ENCODE measurements around the gene CCDC146. TPM values are rescaled to one million over a fixed set of nuclear protein-coding genes. Genes with fewer than 3 reads are reported as not detected.

The CCDC146 gene
- total RNA-seq, 1 donor from 2014 or later, result 6.1 TPM

DNA sequence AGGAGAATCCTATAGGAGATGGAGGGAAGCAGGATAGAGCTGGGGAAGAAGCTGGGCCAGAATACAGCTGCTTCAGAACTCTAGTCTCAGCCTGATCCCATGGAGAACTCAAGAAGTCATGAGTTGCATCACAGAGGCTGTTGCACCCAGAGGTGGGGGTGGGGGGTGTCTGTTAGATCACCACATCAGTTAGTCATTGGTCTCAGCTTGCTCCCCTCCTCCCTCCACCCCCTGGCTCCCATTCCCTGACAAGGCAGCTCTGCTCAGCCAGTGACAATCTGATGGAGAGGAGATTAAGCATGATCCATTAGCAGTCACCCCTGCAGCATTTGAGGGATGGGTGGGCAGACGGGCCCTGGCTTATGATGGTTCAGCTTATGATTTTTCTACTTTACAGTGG is 135.6 kb downstream of the CCDC146 start:
- Histone ChIP-seq H3K4me1 (no peaks in the 10 kb centered on the region), H3K79me2 (ENCODE audit: low read depth) (no peaks in the 10 kb centered on the region), H3K9ac (no peak overlapping the region), H3K9me3 (ENCODE audit: low read depth) (no peaks in the 10 kb centered on the region), H3K36me3 (no peaks in the 10 kb centered on the region), H3K4me2 (no peak overlapping the region), H2AFZ (replicated peaks) (no peak overlapping the region), H4K20me1 (ENCODE audit: low read depth) (no peaks in the 10 kb centered on the region), H3F3A (ENCODE audit: low read depth) (no peaks in the 10 kb centered on the region), H3K4me3 (no peak overlapping the region), H3K27ac (no peak overlapping the region), H3K27me3 (no peaks in the 10 kb centered on the region)
- H3K4me3 Mint-ChIP-seq, result no peak overlapping the region
- DNase-seq (ENCODE audit: low spot score), result no peak
- H3K36me3 Mint-ChIP-seq, result no peaks in the 10 kb centered on the region
- no peaks in the 10 kb centered on the region for H3K4me1 Mint-ChIP-seq
- H3K27ac Mint-ChIP-seq, result no peak overlapping the region
- no peaks in the 10 kb centered on the region for H3K9me3 Mint-ChIP-seq
- H3K27me3 Mint-ChIP-seq (ENCODE audit: insufficient read depth, low read depth), result no peaks in the 10 kb centered on the region
- TF ChIP-seq EZH2 (IDR thresholded peaks at IDR 0.05) (no peak), EZH2phosphoT487 (IDR thresholded peaks at IDR 0.05) (no peak)
- TF ChIP-seq, protein P1, sequence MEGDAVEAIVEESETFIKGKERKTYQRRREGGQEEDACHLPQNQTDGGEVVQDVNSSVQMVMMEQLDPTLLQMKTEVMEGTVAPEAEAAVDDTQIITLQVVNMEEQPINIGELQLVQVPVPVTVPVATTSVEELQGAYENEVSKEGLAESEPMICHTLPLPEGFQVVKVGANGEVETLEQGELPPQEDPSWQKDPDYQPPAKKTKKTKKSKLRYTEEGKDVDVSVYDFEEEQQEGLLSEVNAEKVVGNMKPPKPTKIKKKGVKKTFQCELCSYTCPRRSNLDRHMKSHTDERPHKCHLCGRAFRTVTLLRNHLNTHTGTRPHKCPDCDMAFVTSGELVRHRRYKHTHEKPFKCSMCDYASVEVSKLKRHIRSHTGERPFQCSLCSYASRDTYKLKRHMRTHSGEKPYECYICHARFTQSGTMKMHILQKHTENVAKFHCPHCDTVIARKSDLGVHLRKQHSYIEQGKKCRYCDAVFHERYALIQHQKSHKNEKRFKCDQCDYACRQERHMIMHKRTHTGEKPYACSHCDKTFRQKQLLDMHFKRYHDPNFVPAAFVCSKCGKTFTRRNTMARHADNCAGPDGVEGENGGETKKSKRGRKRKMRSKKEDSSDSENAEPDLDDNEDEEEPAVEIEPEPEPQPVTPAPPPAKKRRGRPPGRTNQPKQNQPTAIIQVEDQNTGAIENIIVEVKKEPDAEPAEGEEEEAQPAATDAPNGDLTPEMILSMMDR (IDR thresholded peaks at IDR 0.05), result no peak

DNA sequence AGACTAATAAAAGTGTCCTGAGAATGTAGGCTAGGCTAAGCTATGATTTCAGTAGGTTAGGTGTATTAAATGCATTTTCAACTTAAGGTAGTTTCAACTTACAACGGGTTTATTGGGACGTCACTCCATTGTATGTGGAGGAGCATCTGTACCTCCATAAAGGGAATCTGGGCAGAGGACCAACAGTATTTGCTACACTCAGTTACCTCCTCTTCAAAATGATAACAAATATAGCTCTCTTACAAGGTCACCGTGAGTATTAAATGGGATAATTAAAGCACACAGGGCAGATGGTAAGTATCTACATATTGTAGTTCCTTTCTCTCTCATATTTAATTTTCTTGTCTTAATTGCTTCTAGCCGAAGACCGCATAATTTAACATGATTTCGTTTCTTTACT is 136.2 kb downstream of the CCDC146 start:
- DNase-seq (ENCODE audit: low spot score), result no peak
- no peaks in the 10 kb centered on the region for H3K4me1 Mint-ChIP-seq
- no peak overlapping the region for H3K27ac ChIP-seq
- H3K9ac ChIP-seq, result no peak overlapping the region
- H3K27me3 Mint-ChIP-seq (ENCODE audit: insufficient read depth, low read depth), result no peaks in the 10 kb centered on the region
- no peaks in the 10 kb centered on the region for H3K9me3 ChIP-seq (ENCODE audit: low read depth)
- H3K4me3 ChIP-seq, result no peak overlapping the region
- TF ChIP-seq, protein P1 (IDR thresholded peaks at IDR 0.05), result no peak
- TF ChIP-seq EZH2 (IDR thresholded peaks at IDR 0.05) (no peak), EZH2phosphoT487 (IDR thresholded peaks at IDR 0.05) (no peak)
- H3K36me3 ChIP-seq, result no peaks in the 10 kb centered on the region
- no peaks in the 10 kb centered on the region for H3K79me2 ChIP-seq (ENCODE audit: low read depth)
- H3K27me3 ChIP-seq, result no peaks in the 10 kb centered on the region
- H4K20me1 ChIP-seq (ENCODE audit: low read depth), result no peaks in the 10 kb centered on the region
- no peak overlapping the region for H2AFZ ChIP-seq (replicated peaks)
- H3K4me3 Mint-ChIP-seq, result no peak overlapping the region
- no peaks in the 10 kb centered on the region for H3K36me3 Mint-ChIP-seq
- no peak overlapping the region for H3K4me2 ChIP-seq
- no peaks in the 10 kb centered on the region for H3K4me1 ChIP-seq
- no peaks in the 10 kb centered on the region for H3K9me3 Mint-ChIP-seq
- no peaks in the 10 kb centered on the region for H3F3A ChIP-seq (ENCODE audit: low read depth)
- H3K27ac Mint-ChIP-seq, result no peak overlapping the region

DNA sequence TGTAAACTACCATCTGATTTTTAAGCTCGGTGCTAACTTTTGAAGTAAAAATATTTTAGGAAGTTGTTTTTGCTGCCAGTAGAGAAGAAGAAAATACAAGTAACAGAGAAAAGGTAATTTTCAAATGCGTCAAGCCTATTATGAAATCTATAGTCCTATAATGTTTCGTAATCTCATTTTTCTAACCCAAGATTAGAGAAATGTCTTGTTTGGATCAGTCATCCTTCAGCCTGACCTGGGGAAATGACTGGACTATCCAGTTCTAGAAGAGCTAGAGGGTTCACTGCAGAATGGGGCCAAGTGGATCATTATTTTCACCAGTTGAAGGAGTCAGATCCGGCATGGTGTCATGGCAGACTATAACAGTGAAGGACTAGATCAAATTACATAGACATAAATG is 139.9 kb downstream of the CCDC146 start:
- Histone ChIP-seq H3K36me3 (no peaks in the 10 kb centered on the region), H3K9ac (no peak overlapping the region), H3K27ac (no peak overlapping the region), H2AFZ (replicated peaks) (no peak overlapping the region), H4K20me1 (ENCODE audit: low read depth) (no peaks in the 10 kb centered on the region), H3K4me1 (no peaks in the 10 kb centered on the region), H3K4me3 (no peak overlapping the region), H3K79me2 (ENCODE audit: low read depth) (no peaks in the 10 kb centered on the region), H3K27me3 (no peaks in the 10 kb centered on the region), H3K4me2 (no peak overlapping the region), H3K9me3 (ENCODE audit: low read depth) (no peaks in the 10 kb centered on the region), H3F3A (ENCODE audit: low read depth) (no peaks in the 10 kb centered on the region)
- TF ChIP-seq EZH2phosphoT487 (IDR thresholded peaks at IDR 0.05), result no peak
- TF ChIP-seq EZH2 (IDR thresholded peaks at IDR 0.05), result no peak
- TF ChIP-seq, protein P1 (IDR thresholded peaks at IDR 0.05), result no peak
- Mint-ChIP-seq H3K27ac (no peak overlapping the region), H3K36me3 (no peaks in the 10 kb centered on the region), H3K4me1 (no peaks in the 10 kb centered on the region), H3K9me3 (no peaks in the 10 kb centered on the region), H3K27me3 (ENCODE audit: insufficient read depth, low read depth) (no peaks in the 10 kb centered on the region), H3K4me3 (no peak overlapping the region)
- DNase-seq (ENCODE audit: low spot score), result no peak
